ENCODE results near the gene PACS1. TPM values are rescaled to one million over a fixed set of nuclear protein-coding genes. Genes with fewer than 3 reads are reported as not detected.

PACS1 gene
- total RNA-seq, 1 donor from 2014 or later: 5.8 TPM

GRCh38 chr11:66282468-66283455 lies 212.7 kb downstream of the PACS1 start:
- ATAC-seq (peak; percentile 89), DNase-seq (ENCODE audit: low spot score) (peak; percentile 99)

- DNase-seq (ENCODE audit: low spot score) (no peak), ATAC-seq (no peak)
Measured at GRCh38 chr11:66283461-66284105, 213.5 kb downstream of the PACS1 start.

- ATAC-seq: no peak
- DNase-seq (ENCODE audit: low spot score): no peak
Measured at GRCh38 chr11:66284526-66285078, 214.5 kb downstream of the PACS1 start.

GRCh38 chr11:66285250-66285947 lies 215.3 kb downstream of the PACS1 start:
- ATAC-seq (no peak), DNase-seq (ENCODE audit: low spot score) (no peak)

GRCh38 chr11:66286699-66287098 lies 216.6 kb downstream of the PACS1 start:
- no peak for DNase-seq (ENCODE audit: low spot score)
- ATAC-seq: no peak

- no peak for DNase-seq (ENCODE audit: low spot score)
- no peak for ATAC-seq
Measured at GRCh38 chr11:66287211-66287888, 217.3 kb downstream of the PACS1 start.

- ATAC-seq: peak; percentile 21
- no peak for DNase-seq (ENCODE audit: low spot score)
Measured at GRCh38 chr11:66287889-66288670, 218.0 kb downstream of the PACS1 start.

- ATAC-seq (peak; percentile 87), DNase-seq (ENCODE audit: low spot score) (peak; percentile 99)
Measured at GRCh38 chr11:66288671-66289547, 218.8 kb downstream of the PACS1 start, which contains the start of gene YIF1A. YIF1A (minus strand) TSS chr11:66289143; CDS start chr11:66288985, 158 bp downstream.

GRCh38 chr11:66289548-66290329 lies 219.7 kb downstream of the PACS1 start:
- peak; percentile 44 for ATAC-seq

GRCh38 chr11:66290330-66290621 lies 220.2 kb downstream of the PACS1 start:
- ATAC-seq (no peak), DNase-seq (ENCODE audit: low spot score) (no peak)

More at GRCh38 chr11:66289548-66290329, 219.7 kb downstream of the PACS1 start:
- no peak for DNase-seq (ENCODE audit: low spot score)

- ATAC-seq (no peak), DNase-seq (ENCODE audit: low spot score) (no peak)
Measured at GRCh38 chr11:66291303-66291705, 221.2 kb downstream of the PACS1 start.

- ATAC-seq: peak; percentile 8
- DNase-seq (ENCODE audit: low spot score): no peak
Measured at GRCh38 chr11:66291706-66292542, 221.9 kb downstream of the PACS1 start, which contains the start of gene TMEM151A. TMEM151A (plus strand) TSS chr11:66291894; CDS start chr11:66292014, 120 bp downstream.

GRCh38 chr11:66292543-66293332 lies 222.7 kb downstream of the PACS1 start:
- ATAC-seq (no peak), DNase-seq (ENCODE audit: low spot score) (no peak)

- ATAC-seq (no peak), DNase-seq (ENCODE audit: low spot score) (no peak)
Measured at GRCh38 chr11:66293352-66293751, 223.3 kb downstream of the PACS1 start.

- ATAC-seq (no peak), DNase-seq (ENCODE audit: low spot score) (no peak)
Measured at GRCh38 chr11:66293777-66294625, 223.9 kb downstream of the PACS1 start.

All from left lobe of liver (tissue), 2 donors.